CD4-positive, alpha-beta T cell treated with Interleukin-6 for 4 hours (primary cell): ENCODE results near the gene SLAIN2.
"Not testable (repeated sequence)": the region's sequence is repeated elsewhere in the genome, so short reads cannot be mapped to it uniquely, and the experiment has no call there.

ENCODE experiments used
- DNase-seq: peaks from one replicate; pipeline ENCODE4 v3.0.0-alpha.2; 2020; ENCODE audit warnings: mixed read lengths

SLAIN2 gene

GRCh38 chr4:48370260-48371134 lies 29.2 kb downstream of the SLAIN2 start:
- no peak for DNase-seq

GRCh38 chr4:48372272-48372671 lies 30.9 kb downstream of the SLAIN2 start:
- DNase-seq = no peak

DNA sequence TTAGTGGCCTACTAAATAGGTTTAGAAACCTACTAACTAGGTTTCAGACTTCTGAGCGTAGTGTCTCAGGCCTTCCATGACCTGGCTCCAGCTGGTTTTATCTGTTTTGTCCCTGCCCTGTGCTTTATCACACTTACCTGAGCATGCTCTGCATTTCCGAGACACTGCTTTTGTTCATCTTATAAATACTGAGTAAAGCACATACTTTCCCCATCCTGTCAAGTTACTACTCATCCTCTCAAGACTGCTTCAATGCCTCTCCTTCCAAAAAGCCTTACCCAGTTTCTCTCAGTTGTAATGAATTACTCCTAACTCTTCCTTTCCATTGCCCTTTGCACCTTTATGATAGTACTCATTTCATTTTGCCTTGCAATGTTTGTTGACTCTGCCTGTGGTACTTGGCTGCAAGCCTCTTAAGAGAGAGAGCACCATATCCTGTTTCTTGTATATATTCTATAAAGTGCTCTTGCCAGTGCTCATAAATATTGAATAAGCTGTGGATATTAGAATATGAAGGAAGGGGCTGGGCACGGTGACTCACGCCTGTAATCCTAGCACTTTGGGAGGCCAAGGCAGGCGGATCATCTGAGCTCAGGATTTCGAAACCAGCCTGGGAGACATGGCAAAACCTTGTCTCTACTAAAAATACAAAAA lies 34.4 kb downstream of the SLAIN2 start:
- DNase-seq = no peak

GRCh38 chr4:48379587-48380180 lies 38.4 kb downstream of the SLAIN2 start:
- no peak for DNase-seq

DNA sequence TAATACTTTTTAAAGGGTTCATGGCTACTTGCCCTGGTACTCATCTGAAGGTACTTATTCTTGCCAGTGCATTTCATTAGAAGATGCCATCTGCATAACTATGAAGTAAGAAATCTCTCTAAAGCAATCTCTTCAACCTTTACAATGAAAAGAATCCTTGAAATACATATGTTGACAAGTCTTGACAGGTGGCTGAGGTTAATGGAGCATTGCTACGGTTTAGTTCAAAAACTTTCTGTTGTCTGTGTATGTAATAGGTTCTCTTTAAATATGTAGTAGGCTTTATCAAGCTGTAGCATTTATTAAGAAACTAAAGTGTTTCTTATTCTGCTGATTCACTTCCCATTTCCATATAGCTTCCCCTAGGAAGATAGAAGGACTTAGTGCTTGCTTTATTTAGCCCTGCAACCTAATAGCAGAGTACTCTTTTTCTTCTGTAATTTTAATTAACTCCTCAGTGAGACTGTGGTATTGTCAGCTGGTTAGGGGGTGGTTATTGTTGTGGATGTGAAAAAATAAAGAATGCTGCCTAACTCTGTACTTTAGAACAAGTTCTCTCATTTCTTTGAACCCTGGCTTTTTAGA lies 39.3 kb downstream of the SLAIN2 start:
- no peak for DNase-seq

DNA sequence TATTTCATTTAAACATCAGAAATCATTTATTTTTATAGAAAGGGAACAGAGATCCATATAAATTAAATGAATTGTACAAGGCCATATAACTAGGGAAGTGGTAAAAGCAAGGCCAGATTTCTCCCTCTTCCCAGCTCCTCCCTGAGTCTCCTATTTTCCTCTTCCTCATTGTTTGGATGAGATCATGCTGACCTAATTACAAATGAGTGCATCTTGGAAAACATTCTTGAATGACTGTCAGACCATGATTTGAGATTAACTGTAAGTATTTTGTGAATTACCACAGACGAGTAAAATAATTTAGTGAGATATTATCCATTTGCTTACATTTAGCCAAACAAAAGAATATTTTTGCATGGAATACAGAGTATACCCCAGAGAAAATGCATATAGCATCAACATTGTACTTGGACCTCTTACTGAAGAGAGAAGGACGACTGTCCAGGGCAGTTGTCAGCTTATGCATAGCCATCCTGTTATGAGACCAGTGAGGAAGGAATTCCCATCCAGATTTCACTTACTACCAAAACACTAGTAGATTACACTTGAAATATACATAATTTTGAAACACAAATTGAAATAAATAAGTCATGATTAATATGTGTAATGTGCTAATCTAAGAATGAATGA lies 47.3 kb downstream of the SLAIN2 start:
- no peak for DNase-seq

- DNase-seq = no peak
These were observed 54.7 kb downstream of the SLAIN2 start for GRCh38 chr4:48396043-48396442.

GRCh38 chr4:48400416-48400815 lies 59.1 kb downstream of the SLAIN2 start:
- DNase-seq = no peak

DNA sequence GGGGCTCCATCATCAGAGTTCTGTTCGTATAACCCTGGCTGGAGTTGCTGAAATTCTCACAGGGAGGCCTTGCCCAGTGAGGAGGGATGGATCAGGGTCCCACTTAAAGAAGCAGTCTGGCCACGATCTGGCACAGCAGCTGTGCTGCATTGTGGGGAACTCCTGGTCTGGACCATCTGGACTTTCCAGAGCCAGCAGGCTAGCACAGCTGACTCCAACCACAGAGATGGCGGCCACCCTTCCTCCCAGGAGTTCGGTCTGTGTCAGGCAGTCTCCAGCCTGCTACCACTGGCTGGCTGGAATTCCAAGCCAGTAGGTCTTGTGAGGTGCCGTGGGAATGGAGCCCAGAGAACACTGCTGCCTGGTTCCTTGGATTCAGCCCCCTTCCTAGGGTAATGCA lies 62.0 kb downstream of the SLAIN2 start:
- no peak for DNase-seq

- DNase-seq = no peak
These were observed 62.5 kb downstream of the SLAIN2 start for GRCh38 chr4:48403779-48404178.

- DNase-seq = no peak
These were observed 64.6 kb downstream of the SLAIN2 start for GRCh38 chr4:48405924-48406323.

DNA sequence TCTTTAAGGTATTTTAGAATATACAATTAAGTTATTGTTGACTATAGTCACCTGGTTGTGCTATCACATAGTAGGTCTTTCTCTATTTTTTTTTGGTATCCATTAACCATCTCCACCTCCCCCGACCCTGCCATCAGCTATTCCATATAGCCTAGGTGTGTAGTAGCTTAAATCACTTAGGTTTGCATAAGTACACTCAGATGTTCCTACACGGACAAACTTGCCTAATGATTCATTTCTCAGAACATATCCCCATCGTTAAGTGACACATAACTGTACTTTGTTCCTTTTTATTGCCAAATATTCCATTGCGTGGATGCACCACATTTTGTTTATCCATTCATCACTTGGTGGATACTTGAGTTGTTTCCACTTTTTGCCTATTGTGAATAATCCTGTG lies 67.9 kb downstream of the SLAIN2 start:
- DNase-seq = no peak

DNA sequence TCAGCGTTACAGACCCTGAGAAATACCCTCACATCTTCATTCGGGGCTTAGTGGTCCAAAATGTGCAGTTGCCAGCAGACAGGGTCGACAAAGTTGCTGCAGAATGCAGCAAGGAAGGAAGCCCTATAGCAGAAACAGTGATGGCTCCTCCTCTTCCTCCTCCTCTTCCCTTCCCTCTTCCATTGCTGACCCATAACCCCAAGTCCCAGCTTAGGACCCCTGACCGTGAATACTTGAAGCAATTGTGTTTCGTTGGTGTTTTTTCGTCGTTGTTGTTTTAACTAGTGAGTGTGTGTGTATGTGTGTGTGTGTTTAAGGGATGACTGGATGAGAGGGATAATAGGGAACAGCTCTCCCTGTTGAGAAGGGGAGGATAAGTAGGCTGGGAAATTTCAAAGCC lies 69.5 kb downstream of the SLAIN2 start:
- no peak for DNase-seq

DNA sequence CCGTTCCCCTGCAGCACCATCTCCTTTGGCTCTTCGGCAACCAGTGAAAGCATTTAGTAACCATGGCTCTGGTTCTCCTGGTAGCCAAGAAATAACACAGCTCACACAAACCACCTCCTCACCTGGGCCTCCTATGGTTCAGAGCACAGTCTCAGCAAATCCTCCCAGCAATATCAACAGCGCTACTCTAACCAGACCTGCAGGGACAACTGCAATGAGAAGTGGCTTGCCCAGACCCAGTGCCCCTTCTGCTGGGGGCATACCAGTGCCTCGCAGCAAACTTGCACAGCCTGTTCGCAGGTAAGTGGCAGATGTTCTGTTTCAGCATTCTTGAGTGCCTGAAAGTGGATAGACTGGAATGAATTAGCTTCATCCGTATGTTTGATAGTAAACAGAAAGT lies 78.8 kb downstream of the SLAIN2 start:
- DNase-seq = no peak

GRCh38 chr4:48421101-48421500 lies 79.8 kb downstream of the SLAIN2 start:
- no peak for DNase-seq

GRCh38 chr4:48428926-48429325 lies 87.6 kb downstream of the SLAIN2 start:
- DNase-seq = no peak

DNA sequence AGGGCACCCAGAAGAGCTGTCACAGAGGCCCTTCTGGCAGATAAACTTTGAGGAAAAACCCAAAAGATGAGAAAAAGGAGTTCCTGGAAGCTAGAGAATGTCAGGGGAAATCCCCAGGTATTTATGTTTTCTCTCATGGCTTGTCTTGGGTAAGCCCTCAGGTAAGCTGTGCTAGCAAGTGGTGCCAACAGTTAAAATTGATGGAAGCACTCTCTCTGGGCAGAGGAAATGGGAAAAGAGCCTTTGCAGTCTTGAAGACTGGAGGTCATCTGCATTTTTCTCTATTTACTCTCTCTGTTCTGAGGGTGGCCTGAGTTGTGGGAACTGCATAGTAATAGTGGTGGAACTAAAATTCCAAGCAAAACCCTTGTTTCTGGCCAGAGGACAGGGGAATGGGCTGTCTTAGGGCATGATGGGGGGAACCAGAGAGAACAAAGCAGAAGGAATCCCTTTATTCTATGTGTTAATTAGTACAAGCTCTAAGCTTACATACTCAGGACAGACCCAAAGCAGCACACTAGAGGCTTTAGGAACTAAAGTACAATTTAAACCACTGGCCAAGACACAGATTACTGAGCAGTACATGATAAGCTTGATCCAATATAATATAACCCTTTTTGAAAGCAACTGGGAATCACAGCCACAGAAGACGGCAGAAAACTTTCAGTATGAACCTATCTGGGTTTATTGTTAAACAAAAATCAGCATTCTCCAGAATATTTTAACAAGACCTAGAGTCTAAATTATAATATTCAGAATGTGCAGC lies 88.6 kb downstream of the SLAIN2 start:
- no peak for DNase-seq

- no peak for DNase-seq
These were observed 90.1 kb downstream of the SLAIN2 start for GRCh38 chr4:48431401-48431800.

DNA sequence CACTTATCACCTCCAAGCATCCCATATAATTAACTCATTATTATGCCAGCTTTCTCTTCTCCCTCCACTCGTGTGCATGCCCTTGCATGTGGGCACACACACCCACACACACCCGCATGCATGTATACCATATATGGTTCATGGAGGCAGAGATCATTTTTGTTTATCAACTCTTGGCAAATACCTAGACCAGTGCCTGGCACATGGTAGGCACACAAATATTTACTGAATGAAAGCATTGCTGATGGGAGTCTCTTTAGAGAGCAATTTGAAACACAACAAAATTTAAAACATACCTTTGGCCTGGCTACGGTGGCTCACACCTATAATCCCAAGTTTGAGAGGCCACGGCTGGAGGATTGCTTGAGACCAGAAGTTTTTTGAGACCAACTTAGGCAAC lies 90.7 kb downstream of the SLAIN2 start:
- no peak for DNase-seq

DNA sequence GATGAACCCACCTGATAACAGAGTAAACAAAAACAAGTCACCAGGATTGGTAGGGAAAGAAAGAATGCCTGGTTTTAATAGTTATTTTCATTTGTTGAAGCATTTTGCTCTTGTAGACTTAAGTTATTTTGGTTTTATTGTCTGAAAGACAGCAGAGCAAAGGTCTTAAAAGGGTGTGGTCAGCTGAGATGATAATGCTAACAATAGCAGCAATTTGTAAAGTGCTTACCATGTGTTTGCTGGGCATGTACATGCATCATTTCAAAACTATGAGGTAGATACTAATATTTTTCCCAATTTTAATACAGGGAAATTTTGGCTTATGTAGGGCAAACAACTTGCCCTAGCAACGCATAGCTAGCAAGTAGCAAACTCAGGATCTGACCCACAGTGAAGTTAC lies 95.0 kb downstream of the SLAIN2 start:
- no peak for DNase-seq

- no peak for DNase-seq
These were observed 98.7 kb downstream of the SLAIN2 start for GRCh38 chr4:48439988-48440387.

- not testable (repeated sequence) for DNase-seq
These were observed 99.6 kb downstream of the SLAIN2 start for GRCh38 chr4:48440914-48441313.
